Muscle of leg (tissue), 11 donors: ENCODE measurements around the gene SH3BP4. TPM values are rescaled to one million over a fixed set of nuclear protein-coding genes. Genes with fewer than 3 reads are reported as not detected.

Experiments used
- DNase-seq: peaks from one replicate; pipeline ENCODE4 v3.0.0; 2013
- H3K27ac ChIP-seq: one replicate; pipeline ENCODE4 v1.5.1; 2013; ENCODE audit warnings: mild to moderate bottlenecking, low read length, control low read depth
- H3K27me3 ChIP-seq: one replicate; pipeline ENCODE4 v1.6.1; 2013; ENCODE audit warnings: low read length; ENCODE audit not compliant: control insufficient read depth, insufficient read depth
- H3K36me3 ChIP-seq: one replicate; pipeline ENCODE4 v1.6.1; 2013; ENCODE audit warnings: low read length; ENCODE audit not compliant: control insufficient read depth, insufficient read depth
- H3K4me1 ChIP-seq: one replicate; pipeline ENCODE4 v1.6.1; 2013; ENCODE audit warnings: low read length; ENCODE audit not compliant: control insufficient read depth, insufficient read depth
- H3K4me3 ChIP-seq: one replicate; pipeline ENCODE4 v1.5.1; 2013; ENCODE audit warnings: low read length, control low read depth
- H3K9me3 ChIP-seq: replicated peaks from 2 replicates; pipeline ENCODE4 v1.6.1; 2013; ENCODE audit warnings: low read depth, low read length; ENCODE audit not compliant: control insufficient read depth
- WGBS: methylation state at CpG from one replicate; pipeline ENCODE4 v1.1.5; 2013; ENCODE audit warnings: missing lambda C conversion rate; ENCODE audit not compliant: insufficient coverage; 5-methylcytosine and 5-hydroxymethylcytosine counted together
- polyA plus RNA-seq, 8 donors: library from polyadenylated mRNA; unstranded; fragments of 120-200 nt; gene quantifications; one replicate each; pipeline versions ENCODE4 v1.2.1 to v1.2.3, GENCODE V29; 2013; ENCODE audit warnings: inconsistent platforms in 1 of 8, low replicate concordance in 1 of 8; ENCODE audit not compliant: insufficient read length in 8 of 8, insufficient read depth in 1 of 8
- total RNA-seq: library from RNA; stranded (reverse); fragments of 120-200 nt; gene quantifications from one replicate; pipeline ENCODE4 v1.2.4, GENCODE V29; 2013

The SH3BP4 gene
- total and polyA plus RNA-seq, 9 donors, result 10.2 to 20.4 (median 14.8) TPM

DNA sequence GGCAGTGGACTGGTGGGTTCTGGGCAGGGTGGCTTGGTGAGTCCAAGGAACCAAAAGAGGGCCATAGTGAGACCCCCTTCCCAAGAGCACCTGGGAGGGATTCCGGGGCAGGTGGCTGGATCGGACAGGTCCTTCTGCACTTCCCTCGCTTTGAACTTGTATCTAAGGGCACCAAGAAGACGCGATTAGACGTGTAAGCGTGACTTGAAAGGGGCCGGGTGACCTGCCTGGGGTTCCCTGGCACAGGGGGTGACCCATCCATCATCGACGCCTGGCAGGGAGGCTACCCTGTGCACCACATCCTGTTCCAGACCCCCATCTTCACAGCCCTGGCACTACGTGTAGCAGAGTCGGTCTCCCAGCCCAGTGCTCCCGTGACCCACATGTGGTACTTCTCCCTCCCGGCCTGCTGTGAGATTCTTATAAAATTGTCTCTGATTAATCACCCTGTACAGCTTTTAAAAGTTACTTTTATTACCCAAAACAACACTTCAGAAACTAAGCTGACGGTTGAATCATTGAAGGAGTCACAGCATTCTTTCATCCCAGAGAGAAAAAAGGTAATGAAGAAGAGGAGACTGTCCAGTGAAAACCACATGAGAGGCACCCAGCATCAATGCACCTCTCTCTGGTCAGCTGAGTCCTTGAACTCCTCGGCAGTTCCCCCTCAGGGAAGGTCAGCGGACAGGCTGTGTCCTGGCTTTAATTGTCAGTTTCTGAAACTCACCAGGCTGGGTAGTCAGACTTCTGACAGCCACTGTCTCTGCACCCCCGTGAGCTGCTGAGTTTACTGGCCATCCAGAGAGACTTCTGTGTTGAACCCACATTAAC is 13.0 kb downstream of the SH3BP4 start:
- H3K27me3 ChIP-seq, result peaks cover 28% of the 10 kb centered on the region
- WGBS, result 80% methylated on average over 14 of the region's 18 CpGs
- no peaks in the 10 kb centered on the region for H3K9me3 ChIP-seq
- DNase-seq, result no peak
- no peak overlapping the region for H3K4me3 ChIP-seq
- H3K27ac ChIP-seq, result no peak overlapping the region
- no peaks in the 10 kb centered on the region for H3K36me3 ChIP-seq
- peaks cover 40% of the 10 kb centered on the region for H3K4me1 ChIP-seq

DNA sequence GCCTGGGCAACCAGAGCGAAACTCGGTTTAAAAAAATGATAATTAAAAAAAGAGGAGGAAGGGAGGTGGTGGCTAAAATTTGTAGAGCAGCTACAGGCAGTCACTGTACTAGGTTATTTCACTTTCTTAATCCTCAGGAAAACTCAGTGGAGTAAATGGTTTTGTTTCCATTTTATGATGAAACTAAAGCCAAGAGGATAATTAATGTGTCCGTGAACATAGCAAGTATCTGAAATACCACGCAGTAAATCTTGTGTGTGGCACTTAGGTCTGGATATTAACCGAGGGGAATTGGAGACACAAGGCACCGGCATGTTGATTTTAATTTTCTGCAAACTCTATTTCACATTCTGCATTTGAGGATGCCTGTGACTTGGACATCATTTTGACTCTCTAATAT is 14.5 kb downstream of the SH3BP4 start:
- no peak for DNase-seq
- Histone ChIP-seq H3K36me3 (no peaks in the 10 kb centered on the region), H3K27me3 (peaks cover 38% of the 10 kb centered on the region), H3K9me3 (no peaks in the 10 kb centered on the region), H3K4me1 (peaks cover 38% of the 10 kb centered on the region), H3K4me3 (no peak overlapping the region), H3K27ac (no peak overlapping the region)
- WGBS, result 77% methylated on average over 5 of the region's 6 CpGs

DNA sequence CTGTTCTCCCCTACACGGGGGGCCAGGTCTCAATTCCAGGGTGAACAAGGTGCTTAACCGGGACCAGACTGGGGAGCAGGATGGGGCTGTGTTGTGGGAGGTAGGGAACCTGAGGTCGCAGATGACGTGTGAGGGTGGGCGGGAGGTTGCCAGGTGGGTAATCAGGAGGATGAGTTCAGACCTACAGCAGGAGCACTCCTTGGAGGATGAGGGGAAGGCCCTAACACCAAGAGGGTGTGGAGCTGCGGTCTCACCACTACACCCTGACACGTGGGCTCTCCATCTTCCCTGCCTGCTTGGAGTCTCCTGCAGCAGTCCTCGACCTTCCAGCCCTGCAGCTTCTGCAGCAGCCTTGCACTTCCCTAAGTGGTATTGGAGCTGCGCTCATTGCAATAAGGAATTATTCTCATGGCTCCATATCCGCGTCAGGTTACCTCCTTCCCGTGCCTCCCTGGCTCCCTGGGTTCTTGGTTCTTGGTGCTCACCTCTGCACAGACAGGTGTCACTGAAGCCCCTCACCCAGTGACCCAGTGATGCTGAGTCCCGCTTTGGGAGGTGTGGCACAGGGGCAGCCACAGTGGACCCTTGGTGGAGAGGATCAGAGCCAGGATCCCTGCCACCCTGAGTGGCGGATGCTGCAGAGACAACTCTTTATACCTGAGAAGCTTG is 15.5 kb downstream of the SH3BP4 start:
- H3K4me1 ChIP-seq, result peaks cover 38% of the 10 kb centered on the region
- no peak overlapping the region for H3K27ac ChIP-seq
- WGBS, result 94% methylated on average over 9 of the region's 14 CpGs
- H3K27me3 ChIP-seq, result peaks cover 40% of the 10 kb centered on the region
- H3K4me3 ChIP-seq, result no peak overlapping the region
- DNase-seq, result no peak
- no peaks in the 10 kb centered on the region for H3K36me3 ChIP-seq
- no peaks in the 10 kb centered on the region for H3K9me3 ChIP-seq

GRCh38 chr2:234967870-234968208 is 16.0 kb downstream of the SH3BP4 start:
- H3K9me3 ChIP-seq, result no peaks in the 10 kb centered on the region
- no peak overlapping the region for H3K27ac ChIP-seq
- H3K36me3 ChIP-seq, result no peaks in the 10 kb centered on the region
- peaks cover 38% of the 10 kb centered on the region for H3K4me1 ChIP-seq
- 90% methylated on average over 3 of the region's 5 CpGs for WGBS
- H3K27me3 ChIP-seq, result peaks cover 46% of the 10 kb centered on the region
- no peak overlapping the region for H3K4me3 ChIP-seq
- no peak for DNase-seq

GRCh38 chr2:234968631-234969305 is 17.0 kb downstream of the SH3BP4 start:
- 10% methylated on average over 2 of the region's 14 CpGs for WGBS
- Histone ChIP-seq H3K27ac (peak overlapping the region; percentile 75), H3K27me3 (peaks cover 54% of the 10 kb centered on the region), H3K4me1 (peaks cover 33% of the 10 kb centered on the region), H3K4me3 (no peak overlapping the region), H3K9me3 (no peaks in the 10 kb centered on the region), H3K36me3 (no peaks in the 10 kb centered on the region)
- peak; percentile 55 for DNase-seq

DNA sequence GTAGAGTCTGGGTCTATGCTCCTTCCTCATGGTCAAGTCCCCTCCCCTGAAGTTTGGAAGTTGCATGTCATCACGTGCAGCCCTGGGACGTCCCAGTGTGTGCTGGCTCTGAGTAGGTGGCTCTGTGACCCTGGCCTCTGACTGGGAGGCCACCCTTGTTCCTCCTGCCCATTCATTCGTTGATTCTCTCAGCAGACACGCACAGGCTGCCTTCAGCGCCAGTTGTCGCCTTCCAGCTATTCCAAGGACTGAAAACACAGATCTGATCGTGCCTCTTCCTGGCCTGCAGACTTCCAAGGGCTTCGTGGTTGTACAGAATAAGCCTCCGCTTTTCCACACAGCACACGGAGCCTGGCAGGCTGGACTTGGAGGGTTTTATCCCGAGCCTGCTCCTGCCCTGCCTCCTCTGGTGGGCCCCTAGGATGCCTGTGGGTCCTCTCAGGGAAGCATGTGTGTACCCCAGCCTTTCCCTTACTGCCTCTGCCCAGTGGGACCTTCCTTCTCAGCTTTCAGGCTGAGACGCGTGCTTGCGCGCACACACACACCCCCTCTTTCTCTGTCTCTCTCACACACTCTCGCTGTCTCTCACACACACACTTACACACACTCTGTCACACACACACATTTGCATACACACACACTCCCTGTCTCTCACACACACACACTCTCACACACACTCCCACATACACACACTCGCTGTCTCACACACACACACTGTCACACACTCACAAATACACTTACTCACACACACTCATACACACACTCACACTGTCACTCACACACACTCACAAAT is 17.7 kb downstream of the SH3BP4 start:
- 24% methylated on average over 17 of the region's 17 CpGs for WGBS
- H3K4me1 ChIP-seq, result peaks cover 28% of the 10 kb centered on the region
- no peaks in the 10 kb centered on the region for H3K36me3 ChIP-seq
- H3K9me3 ChIP-seq, result no peaks in the 10 kb centered on the region
- H3K4me3 ChIP-seq, result no peak overlapping the region
- peaks cover 52% of the 10 kb centered on the region for H3K27me3 ChIP-seq
- peak overlapping the region; percentile 75 for H3K27ac ChIP-seq
- DNase-seq, result peak; percentile 66

GRCh38 chr2:234970099-234970440 is 18.3 kb downstream of the SH3BP4 start:
- Histone ChIP-seq H3K4me1 (peaks cover 32% of the 10 kb centered on the region), H3K36me3 (no peaks in the 10 kb centered on the region), H3K4me3 (no peak overlapping the region), H3K9me3 (no peaks in the 10 kb centered on the region), H3K27me3 (peaks cover 52% of the 10 kb centered on the region), H3K27ac (peak overlapping the region; percentile 75)
- DNase-seq, result peak; percentile 65
- WGBS, result 19% methylated on average over 3 of the region's 7 CpGs

DNA sequence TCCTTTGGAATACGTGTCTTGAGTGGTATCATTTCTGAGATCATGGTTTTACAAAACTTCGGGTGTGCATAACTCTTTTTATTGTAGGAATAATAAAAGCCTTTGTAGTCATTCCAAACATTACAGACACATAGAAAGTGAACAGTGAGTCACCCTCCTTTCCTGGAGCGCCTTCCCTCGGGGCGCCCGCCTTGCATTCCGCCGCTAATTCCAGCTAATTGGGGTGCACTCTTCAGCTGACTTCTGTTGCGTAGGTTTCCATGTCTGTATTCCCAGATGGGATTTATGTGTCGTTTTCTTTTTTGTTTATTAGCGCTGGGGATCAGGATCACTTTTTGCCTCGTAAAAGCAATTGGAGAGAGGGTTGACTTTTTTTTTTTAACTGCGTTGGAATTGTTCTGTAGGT is 18.7 kb downstream of the SH3BP4 start:
- Histone ChIP-seq H3K4me3 (no peak overlapping the region), H3K4me1 (peaks cover 36% of the 10 kb centered on the region), H3K27me3 (peaks cover 52% of the 10 kb centered on the region), H3K9me3 (no peaks in the 10 kb centered on the region), H3K36me3 (no peaks in the 10 kb centered on the region), H3K27ac (no peak overlapping the region)
- 38% methylated on average over 4 of the region's 13 CpGs for WGBS
- DNase-seq, result peak; percentile 45

- no peak overlapping the region for H3K4me3 ChIP-seq
- no peaks in the 10 kb centered on the region for H3K9me3 ChIP-seq
- whole genome bisulfite sequencing, result 100% methylated on average over 1 of the region's 7 CpGs
- H3K36me3 ChIP-seq, result no peaks in the 10 kb centered on the region
- H3K4me1 ChIP-seq, result peaks cover 42% of the 10 kb centered on the region
- DNase-seq, result no peak
- no peak overlapping the region for H3K27ac ChIP-seq
- H3K27me3 ChIP-seq, result peaks cover 51% of the 10 kb centered on the region
Measured at GRCh38 chr2:234971496-234971895, 19.7 kb downstream of the SH3BP4 start.

- Histone ChIP-seq H3K9me3 (no peaks in the 10 kb centered on the region), H3K4me1 (peaks cover 46% of the 10 kb centered on the region), H3K27ac (no peak overlapping the region), H3K4me3 (no peak overlapping the region), H3K27me3 (peaks cover 52% of the 10 kb centered on the region), H3K36me3 (no peaks in the 10 kb centered on the region)
- no peak for DNase-seq
- 86% methylated on average over 3 of the region's 8 CpGs for WGBS
Measured at GRCh38 chr2:234973008-234973407, 21.2 kb downstream of the SH3BP4 start.
